Smooth muscle cell (in vitro differentiated cells): ENCODE results near the gene FKBP9. TPM values are rescaled to one million over a fixed set of nuclear protein-coding genes. Genes with fewer than 3 reads are reported as not detected.

Source experiments
- DNase-seq: peaks from one replicate; lab custom pipeline; 2025; ENCODE audit not compliant: unreplicated experiment; lab: John Stamatoyannopoulos, UW
- H2AFZ ChIP-seq: fragments of 200-600 bp; sonication (generic); 2 replicates; pipeline ENCODE4 v1.6.0; 2016; ENCODE audit warnings: antibody characterized with exemption, low read depth, mild to moderate bottlenecking
- H3F3A ChIP-seq: fragments of 200-600 bp; sonication (generic); 2 replicates; pipeline ENCODE4 v1.6.0; 2017; ENCODE audit warnings: antibody characterized with exemption, low read depth
- H3K27ac ChIP-seq: fragments of 200-600 bp; sonication (generic); 2 replicates; pipeline ENCODE4 v1.5.1; 2016; ENCODE audit warnings: low read depth, mild to moderate bottlenecking
- H3K27me3 ChIP-seq: fragments of 200-600 bp; sonication (generic); 2 replicates; pipeline ENCODE4 v1.6.1; 2016; ENCODE audit warnings: low read depth, mild to moderate bottlenecking
- H3K36me3 ChIP-seq: fragments of 200-600 bp; sonication (generic); 2 replicates; pipeline ENCODE4 v1.5.1; 2016; ENCODE audit warnings: low read depth
- H3K4me1 ChIP-seq: fragments of 200-600 bp; sonication (generic); 2 replicates; pipeline ENCODE4 v1.5.1; 2016; ENCODE audit warnings: low read depth
- H3K4me2 ChIP-seq: fragments of 200-600 bp; sonication (generic); 2 replicates; pipeline ENCODE4 v1.6.0; 2016; ENCODE audit warnings: mild to moderate bottlenecking
- H3K4me3 ChIP-seq: fragments of 200-600 bp; sonication (generic); 2 replicates; pipeline ENCODE4 v1.5.1; 2016; ENCODE audit warnings: mild to moderate bottlenecking
- H3K79me2 ChIP-seq: fragments of 200-600 bp; sonication (generic); 2 replicates; pipeline ENCODE4 v1.6.0; 2016; ENCODE audit warnings: low read depth, mild to moderate bottlenecking
- H3K9ac ChIP-seq: fragments of 200-600 bp; sonication (generic); 2 replicates; pipeline ENCODE4 v1.6.0; 2016; ENCODE audit warnings: low read depth
- H3K9me3 ChIP-seq: fragments of 200-600 bp; sonication (generic); replicated peaks from 2 replicates; pipeline ENCODE4 v1.5.1; 2016; ENCODE audit warnings: low read depth
- H4K20me1 ChIP-seq: fragments of 200-600 bp; sonication (generic); 2 replicates; pipeline ENCODE4 v1.6.0; 2016; ENCODE audit warnings: low read depth
- CTCF ChIP-seq: fragments of 200-600 bp; sonication (generic); IDR thresholded peaks from 2 replicates; pipeline ENCODE4 v1.5.1; 2017; ENCODE audit warnings: borderline replicate concordance, mild to moderate bottlenecking, antibody characterized with exemption; ENCODE audit not compliant: insufficient read depth, poor library complexity, severe bottlenecking
- WGBS: methylation state at CpG from one replicate; pipeline ENCODE4 v1.1.7; 2016; ENCODE audit warnings: low lambda C conversion rate; 5-methylcytosine and 5-hydroxymethylcytosine counted together
- polyA plus RNA-seq: library from polyadenylated mRNA; unstranded; fragments of >200 nt; fragmentation: Nextera tagmentation; extraction: Ambion mirVana; gene quantifications from 2 replicates; pipeline ENCODE4 v1.2.1, GENCODE V29; 2016
- total RNA-seq: library from RNA; depleted of rRNA; stranded (reverse); fragments of >200 nt; gene quantifications from 2 replicates; pipeline ENCODE4 v1.2.3, GENCODE V29; 2014

The FKBP9 gene
- total and polyA plus RNA-seq, 2 experiments from 2014 or later = 99.0 to 130 TPM

- WGBS = 95% methylated on average over 2 of the region's 2 CpGs
- Histone ChIP-seq H3K4me1 (no peaks in the 10 kb centered on the region), H4K20me1 (peaks cover 36% of the 10 kb centered on the region), H3K4me3 (no peak overlapping the region), H3F3A (no peaks in the 10 kb centered on the region), H3K9me3 (no peaks in the 10 kb centered on the region), H2AFZ (no peak overlapping the region), H3K9ac (no peak overlapping the region), H3K4me2 (no peak overlapping the region), H3K79me2 (peaks cover 17% of the 10 kb centered on the region), H3K27ac (no peak overlapping the region), H3K27me3 (no peaks in the 10 kb centered on the region), H3K36me3 (peaks cover 9% of the 10 kb centered on the region)
- DNase-seq = no peak
- TF ChIP-seq CTCF = no peak
These were observed 28.4 kb upstream of the FKBP9 start for GRCh38 chr7:32928785-32929298.

DNA sequence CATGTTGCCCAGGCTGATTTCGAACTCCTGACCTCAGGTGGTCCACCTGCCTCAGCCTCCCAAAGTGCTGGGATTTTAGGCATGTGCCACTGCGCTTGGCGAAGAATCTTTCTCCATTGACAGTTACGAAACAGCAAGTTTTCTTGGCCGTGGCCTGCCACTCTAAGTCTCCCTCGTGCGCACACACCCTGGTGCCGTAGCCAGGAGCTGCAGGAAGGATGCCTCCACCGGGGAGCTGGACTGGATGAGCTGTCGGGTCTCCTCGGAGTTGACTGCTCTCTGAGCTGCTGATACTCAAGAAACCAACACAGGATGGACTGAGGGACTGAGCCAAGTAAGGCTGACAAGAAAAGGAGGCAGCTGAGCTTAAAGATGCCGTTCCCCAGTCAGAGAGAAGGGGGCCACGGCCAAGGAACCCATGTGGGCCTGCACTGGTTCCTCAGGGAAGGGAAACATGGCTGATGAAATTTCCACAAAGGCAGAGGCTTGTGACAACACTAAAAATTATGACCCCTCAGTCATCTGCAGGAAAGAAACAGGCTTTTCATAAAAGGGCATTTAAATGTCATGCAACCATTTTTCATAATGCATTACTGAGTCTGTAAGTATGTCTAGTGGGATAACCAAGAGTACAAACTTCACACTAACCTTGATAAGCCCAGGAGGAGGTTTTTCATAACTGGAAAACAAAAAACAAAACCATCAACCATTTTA lies 27.7 kb upstream of the FKBP9 start:
- no peak overlapping the region for H3K4me2 ChIP-seq
- no peak for TF ChIP-seq CTCF
- peaks cover 9% of the 10 kb centered on the region for H3K36me3 ChIP-seq

GRCh38 chr7:32930378-32930777 lies 26.9 kb upstream of the FKBP9 start:
- TF ChIP-seq CTCF = no peak
- H3K79me2 ChIP-seq = peaks cover 28% of the 10 kb centered on the region
- H4K20me1 ChIP-seq = peaks cover 40% of the 10 kb centered on the region
- H3K9ac ChIP-seq = no peak overlapping the region
- peaks cover 9% of the 10 kb centered on the region for H3K36me3 ChIP-seq
- WGBS = 98% methylated on average over 7 of the region's 7 CpGs
- H3K4me1 ChIP-seq = no peaks in the 10 kb centered on the region
- no peak overlapping the region for H3K4me3 ChIP-seq
- no peak overlapping the region for H2AFZ ChIP-seq
- H3K9me3 ChIP-seq = no peaks in the 10 kb centered on the region
- no peaks in the 10 kb centered on the region for H3F3A ChIP-seq
- DNase-seq = no peak
- H3K27me3 ChIP-seq = no peaks in the 10 kb centered on the region
- no peak overlapping the region for H3K4me2 ChIP-seq
- H3K27ac ChIP-seq = no peak overlapping the region

More for the DNA sequence above, 27.7 kb upstream of the FKBP9 start:
- no peak overlapping the region for H3K9ac ChIP-seq
- peaks cover 25% of the 10 kb centered on the region for H3K79me2 ChIP-seq
- WGBS = 91% methylated on average over 13 of the region's 13 CpGs
- DNase-seq = no peak
- H3K27ac ChIP-seq = no peak overlapping the region
- H3K4me1 ChIP-seq = no peaks in the 10 kb centered on the region
- H2AFZ ChIP-seq = no peak overlapping the region
- no peaks in the 10 kb centered on the region for H3K9me3 ChIP-seq
- no peaks in the 10 kb centered on the region for H3F3A ChIP-seq
- H4K20me1 ChIP-seq = peaks cover 39% of the 10 kb centered on the region
- no peaks in the 10 kb centered on the region for H3K27me3 ChIP-seq
- no peak overlapping the region for H3K4me3 ChIP-seq

DNA sequence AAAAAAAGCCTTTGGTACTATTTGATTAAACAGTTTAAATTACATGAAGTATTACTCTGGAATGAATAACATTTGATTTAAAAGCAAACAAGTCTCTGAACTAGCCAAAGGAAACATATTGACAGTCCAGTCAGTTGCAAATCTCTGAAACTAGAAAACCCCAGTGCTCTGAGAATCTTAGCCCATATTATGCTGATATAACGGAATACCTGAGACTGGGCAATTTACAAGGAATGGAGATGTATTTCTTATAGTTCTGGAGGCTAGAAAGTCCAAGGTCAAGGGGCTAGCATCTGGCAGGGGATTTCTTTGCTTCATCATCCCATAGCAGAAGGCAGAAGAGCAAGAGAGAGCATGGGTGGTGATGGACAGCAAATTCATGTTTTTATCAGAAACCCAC lies 21.7 kb upstream of the FKBP9 start:
- H3K4me2 ChIP-seq = no peak overlapping the region
- H3K27me3 ChIP-seq = no peaks in the 10 kb centered on the region
- H3K9ac ChIP-seq = no peak overlapping the region
- H3K9me3 ChIP-seq = no peaks in the 10 kb centered on the region
- H3K27ac ChIP-seq = no peak overlapping the region
- no peaks in the 10 kb centered on the region for H3K36me3 ChIP-seq
- H4K20me1 ChIP-seq = peaks cover 66% of the 10 kb centered on the region
- H3F3A ChIP-seq = no peaks in the 10 kb centered on the region
- H3K4me3 ChIP-seq = no peak overlapping the region
- H2AFZ ChIP-seq = no peak overlapping the region
- 96% methylated on average over 1 of the region's 1 CpG for WGBS
- no peaks in the 10 kb centered on the region for H3K4me1 ChIP-seq
- DNase-seq = no peak
- peaks cover 71% of the 10 kb centered on the region for H3K79me2 ChIP-seq
- TF ChIP-seq CTCF = no peak
